Liver (tissue), 3 donors: Measurements from ENCODE around the gene CPED1.

ENCODE experiments used
- CTCF ChIP-seq: fragments of 150-350 bp; IDR thresholded peaks from 2 replicates; pipeline ENCODE4 v1.5.1; 2017; ENCODE audit warnings: improper control_type of control experiment, low read depth, low read length; ENCODE audit not compliant: missing input control
- EGR1 ChIP-seq, 2 donors: IDR thresholded peaks; 2 replicates each; pipeline ENCODE4 v1.6.1; 2016 to 2018; ENCODE audit warnings: antibody characterized with exemption in 2 of 2, low read depth in 2 of 2
- GABPA ChIP-seq, 2 donors: IDR thresholded peaks in 1 of 2; conservative IDR thresholded peaks in 1 of 2; 2 replicates each; pipeline ENCODE4 v1.6.1; 2016; ENCODE audit warnings: antibody characterized with exemption in 2 of 2, mild to moderate bottlenecking in 1 of 2, moderate library complexity in 1 of 2
- HNF4G ChIP-seq: IDR thresholded peaks from 2 replicates; pipeline ENCODE4 v1.6.1; 2016; ENCODE audit warnings: antibody characterized with exemption
- JUND ChIP-seq, 2 donors: IDR thresholded peaks; 2 replicates each; pipeline ENCODE4 v1.6.1; 2016; ENCODE audit warnings: antibody characterized with exemption in 2 of 2
- RAD21 ChIP-seq, 2 donors: IDR thresholded peaks; 2 replicates each; pipeline ENCODE4 v1.6.1; 2016; ENCODE audit warnings: antibody characterized with exemption in 2 of 2, mild to moderate bottlenecking in 2 of 2
- SP1 ChIP-seq: IDR thresholded peaks from 2 replicates; pipeline ENCODE4 v1.6.1; 2018; ENCODE audit warnings: antibody characterized with exemption, mild to moderate bottlenecking
- YY1 ChIP-seq: IDR thresholded peaks from 2 replicates; pipeline ENCODE4 v1.6.1; 2016; ENCODE audit warnings: antibody characterized with exemption, mild to moderate bottlenecking
- TF ChIP-seq, protein P1 (sequence below): IDR thresholded peaks from 2 replicates; pipeline ENCODE4 v1.6.1; 2016; ENCODE audit warnings: antibody characterized with exemption
- TF ChIP-seq, protein P2 (sequence below): IDR thresholded peaks from 2 replicates; pipeline ENCODE4 v1.6.1; 2016; ENCODE audit warnings: antibody characterized with exemption
- donor health status: healthy.
- donor health status: healthy.

- no peak for TF ChIP-seq RAD21 (IDR thresholded peaks at IDR 0.05)
- no peak for TF ChIP-seq CTCF
- no peak for TF ChIP-seq GABPA (IDR thresholded peaks at IDR 0.05 in 1 of 2, conservative IDR thresholded peaks at IDR 0.05 in 1 of 2)
- TF ChIP-seq, protein P1, sequence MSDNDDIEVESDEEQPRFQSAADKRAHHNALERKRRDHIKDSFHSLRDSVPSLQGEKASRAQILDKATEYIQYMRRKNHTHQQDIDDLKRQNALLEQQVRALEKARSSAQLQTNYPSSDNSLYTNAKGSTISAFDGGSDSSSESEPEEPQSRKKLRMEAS: no peak
- TF ChIP-seq, protein P2, sequence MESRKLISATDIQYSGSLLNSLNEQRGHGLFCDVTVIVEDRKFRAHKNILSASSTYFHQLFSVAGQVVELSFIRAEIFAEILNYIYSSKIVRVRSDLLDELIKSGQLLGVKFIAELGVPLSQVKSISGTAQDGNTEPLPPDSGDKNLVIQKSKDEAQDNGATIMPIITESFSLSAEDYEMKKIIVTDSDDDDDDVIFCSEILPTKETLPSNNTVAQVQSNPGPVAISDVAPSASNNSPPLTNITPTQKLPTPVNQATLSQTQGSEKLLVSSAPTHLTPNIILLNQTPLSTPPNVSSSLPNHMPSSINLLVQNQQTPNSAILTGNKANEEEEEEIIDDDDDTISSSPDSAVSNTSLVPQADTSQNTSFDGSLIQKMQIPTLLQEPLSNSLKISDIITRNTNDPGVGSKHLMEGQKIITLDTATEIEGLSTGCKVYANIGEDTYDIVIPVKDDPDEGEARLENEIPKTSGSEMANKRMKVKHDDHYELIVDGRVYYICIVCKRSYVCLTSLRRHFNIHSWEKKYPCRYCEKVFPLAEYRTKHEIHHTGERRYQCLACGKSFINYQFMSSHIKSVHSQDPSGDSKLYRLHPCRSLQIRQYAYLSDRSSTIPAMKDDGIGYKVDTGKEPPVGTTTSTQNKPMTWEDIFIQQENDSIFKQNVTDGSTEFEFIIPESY: no peak
- TF ChIP-seq JUND (IDR thresholded peaks at IDR 0.05): no peak
- TF ChIP-seq EGR1 (IDR thresholded peaks at IDR 0.05; ENCODE audit: low read depth in 2 of 2): no peak
- TF ChIP-seq YY1: no peak
- no peak for TF ChIP-seq HNF4G
- no peak for TF ChIP-seq SP1
Measured at GRCh38 chr7:121341933-121342332, 353.4 kb downstream of the CPED1 start.
